ENCODE results near the gene TSN. TPM values are rescaled to one million over a fixed set of nuclear protein-coding genes. Genes with fewer than 3 reads are reported as not detected.
A peak's percentile ranks its signal among the peaks of the same experiment; 100 is the strongest.

TSN gene
- polyA plus RNA-seq, result 45.0 to 78.4 TPM (median 53.2 TPM) in 3 replicates
- 23.3 TPM for polyA plus RNA-seq (2011; ENCODE audit: low read depth)
- polyA plus RNA-seq (2011; cell fraction: cytosol; rRNA removed), result 44.4 and 63.6 TPM in 2 replicates
- polyA plus RNA-seq (2011; cell fraction: nucleus; rRNA removed), result 40.4 and 47.5 TPM in 2 replicates
- polyA plus RNA-seq (2012; ENCODE audit: low replicate concordance), result 34.4 and 40.6 TPM in 2 replicates
- polyA minus RNA-seq, result 36.6 to 52.0 TPM (median 51.4 TPM) in 3 replicates
- polyA minus RNA-seq (2011; cell fraction: cytosol; rRNA and poly(A)+ RNA removed), result 35.3 TPM
- polyA minus RNA-seq (2011; cell fraction: nucleus; rRNA and poly(A)+ RNA removed), result 19.1 and 28.1 TPM in 2 replicates

DNA sequence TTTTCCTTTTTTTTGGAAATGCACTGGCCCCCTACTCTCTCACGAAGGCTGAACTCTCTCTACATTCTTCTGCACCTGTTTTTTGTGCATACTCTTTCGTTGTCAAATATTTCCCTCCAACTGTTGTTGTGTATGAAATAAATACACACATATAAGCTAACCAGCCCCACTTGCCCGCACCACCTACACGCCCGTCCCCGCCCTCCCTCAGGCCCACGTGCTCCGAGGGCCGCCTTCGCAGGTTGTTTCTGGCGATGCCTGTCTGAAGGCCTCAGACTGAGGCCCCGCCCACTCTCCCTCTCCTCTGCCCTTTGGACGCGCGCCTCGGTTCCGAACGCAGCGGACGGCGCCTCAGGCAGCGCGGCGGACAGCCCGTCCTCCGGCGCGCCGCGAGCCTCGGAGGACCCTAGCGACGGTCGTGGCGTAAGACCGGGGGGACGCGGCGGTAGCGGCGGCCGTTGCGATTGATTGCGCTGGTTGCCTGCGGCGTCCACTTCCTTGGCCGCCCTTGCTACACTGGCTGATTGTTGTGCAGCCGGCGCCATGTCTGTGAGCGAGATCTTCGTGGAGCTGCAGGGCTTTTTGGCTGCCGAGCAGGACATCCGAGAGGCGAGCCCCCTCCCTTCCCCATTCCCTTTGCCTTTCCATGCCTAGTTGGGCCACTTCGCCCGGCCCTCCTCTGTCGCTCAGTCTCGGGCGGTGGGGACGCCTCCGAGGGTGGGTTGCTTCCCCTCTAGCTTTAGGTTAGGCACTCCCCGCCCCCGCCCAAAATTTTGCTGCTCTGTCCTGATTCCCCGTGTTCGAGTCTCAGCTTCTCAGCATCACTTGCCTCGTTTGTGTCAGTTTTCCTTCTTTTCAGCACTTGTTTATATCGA, at the start of gene TSN:
TSS of gene TSN (plus strand) at position 415 of the 875 bp plus-strand sequence. CDS start at position 544, 129 bp downstream.
- Histone ChIP-seq H3K4me1 (ENCODE audit: control insufficient read depth, extremely low read depth, insufficient read depth, low read length) (peaks cover 6% of the 10 kb centered on the region), H3K27me3 (ENCODE audit: control insufficient read depth, extremely low read depth, insufficient read depth, low read length) (no peaks in the 10 kb centered on the region), H3K4me2 (ENCODE audit: control insufficient read depth, extremely low read depth, insufficient read depth, low read depth, low read length) (peak within 1 kb of the TSS; percentile 72), H3K36me3 (ENCODE audit: control insufficient read depth in 2 of 2, extremely low read depth in 1 of 2, insufficient read depth in 2 of 2, low read length in 2 of 2) (peaks cover 3 to 7% of the 10 kb centered on the region in 2 experiments), H3K79me2 (ENCODE audit: control insufficient read depth, insufficient read depth, low read length) (peaks cover 32% of the 10 kb centered on the region), H2AFZ (ENCODE audit: control insufficient read depth, low read length) (peak within 1 kb of the TSS; percentile 99), H3K27ac (ENCODE audit: control insufficient read depth, insufficient read depth, low read length) (peak within 1 kb of the TSS; percentile 94), H3K4me3 (ENCODE audit: control insufficient read depth in 2 of 3, extremely low read depth in 1 of 3, insufficient read depth in 2 of 3, low read depth in 1 of 3, low read length in 3 of 3) (peak within 1 kb of the TSS; percentile 67 to 99 (median 99)), H3K9ac (ENCODE audit: control insufficient read depth, extremely low read depth, insufficient read depth, low read length) (peak within 1 kb of the TSS; percentile 96), H4K20me1 (ENCODE audit: control insufficient read depth, extremely low read depth, insufficient read depth, low read length) (no peaks in the 10 kb centered on the region), H3K9me1 (ENCODE audit: control insufficient read depth, extremely low read depth, insufficient read depth, low read length) (no peaks in the 10 kb centered on the region), H3K9me3 (ENCODE audit: control insufficient read depth, low read depth, low read length) (no peaks in the 10 kb centered on the region)
- dilution Hi-C loops (cut with MboI; ENCODE audit: extremely low pct_ligation_motif_present, low sequenced_read_pairs), result no loop called here
- DNase-seq (ENCODE audit: low read depth, low spot score), result peak; percentile 80
- no peak for FAIRE-seq
- TF ChIP-seq CTCF (optimal IDR thresholded peaks at IDR 0.05 in 1 of 3, IDR thresholded peaks at IDR 0.05 in 1 of 3, conservative IDR thresholded peaks at IDR 0.05 in 1 of 3; ENCODE audit: extremely low read depth in 1 of 3, insufficient read depth in 2 of 3, low read length in 3 of 3) (no peak), EZH2 (IDR thresholded peaks at IDR 0.05; ENCODE audit: low read length) (no peak)

DNA sequence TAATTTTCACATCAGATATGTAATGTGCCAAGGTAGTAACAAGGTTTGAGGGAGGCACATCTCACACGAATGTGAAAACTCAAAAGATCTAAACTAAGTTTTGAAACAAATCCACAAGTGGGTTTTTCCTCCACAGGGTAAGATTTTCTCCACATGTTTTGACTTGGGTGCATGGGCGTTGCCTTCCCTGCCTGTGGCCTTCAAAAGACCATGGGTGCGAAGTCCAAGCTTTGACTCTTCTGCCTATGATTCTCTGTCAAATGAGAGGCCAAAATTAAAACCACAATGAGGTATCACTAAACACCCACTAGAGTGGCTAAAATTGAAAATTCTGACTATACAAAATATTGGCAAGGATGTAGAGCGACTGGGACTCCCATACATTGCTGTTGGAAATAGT, 49.5 kb upstream of the TSN start:
- dilution Hi-C loops (cut with MboI; ENCODE audit: extremely low pct_ligation_motif_present, low sequenced_read_pairs), result no loop called here
- no peak overlapping the region for H3K4me3 ChIP-seq (ENCODE audit: control insufficient read depth in 2 of 3, extremely low read depth in 1 of 3, insufficient read depth in 2 of 3, low read depth in 1 of 3, low read length in 3 of 3)
- DNase-seq (ENCODE audit: low read depth, low spot score) (no peak), FAIRE-seq (no peak)
- no peaks in the 10 kb centered on the region for H3K9me1 ChIP-seq (ENCODE audit: control insufficient read depth, extremely low read depth, insufficient read depth, low read length)
- no peaks in the 10 kb centered on the region for H3K36me3 ChIP-seq (ENCODE audit: control insufficient read depth in 2 of 2, extremely low read depth in 1 of 2, insufficient read depth in 2 of 2, low read length in 2 of 2)
- no peak overlapping the region for H3K4me2 ChIP-seq (ENCODE audit: control insufficient read depth, extremely low read depth, insufficient read depth, low read depth, low read length)
- no peaks in the 10 kb centered on the region for H3K27me3 ChIP-seq (ENCODE audit: control insufficient read depth, extremely low read depth, insufficient read depth, low read length)
- no peak overlapping the region for H3K27ac ChIP-seq (ENCODE audit: control insufficient read depth, insufficient read depth, low read length)
- H3K79me2 ChIP-seq (ENCODE audit: control insufficient read depth, insufficient read depth, low read length), result no peaks in the 10 kb centered on the region
- no peak overlapping the region for H2AFZ ChIP-seq (ENCODE audit: control insufficient read depth, low read length)
- H3K4me1 ChIP-seq (ENCODE audit: control insufficient read depth, extremely low read depth, insufficient read depth, low read length), result peaks cover 19% of the 10 kb centered on the region
- no peaks in the 10 kb centered on the region for H3K9me3 ChIP-seq (ENCODE audit: control insufficient read depth, low read depth, low read length)
- no peak overlapping the region for H3K9ac ChIP-seq (ENCODE audit: control insufficient read depth, extremely low read depth, insufficient read depth, low read length)
- no peaks in the 10 kb centered on the region for H4K20me1 ChIP-seq (ENCODE audit: control insufficient read depth, extremely low read depth, insufficient read depth, low read length)
- TF ChIP-seq EZH2 (IDR thresholded peaks at IDR 0.05; ENCODE audit: low read length) (no peak), CTCF (optimal IDR thresholded peaks at IDR 0.05 in 1 of 3, IDR thresholded peaks at IDR 0.05 in 1 of 3, conservative IDR thresholded peaks at IDR 0.05 in 1 of 3; ENCODE audit: extremely low read depth in 1 of 3, insufficient read depth in 2 of 3, low read length in 3 of 3) (no peak)

All from keratinocyte (primary cell).